ENCODE measurements around the gene LRRC57.

Gene LRRC57

GRCh38 chr15:42490671-42491538 lies 57.7 kb downstream of the LRRC57 start, which contains the start of gene ZNF106:
Gene ZNF106 (minus strand): TSS chr15:42491141. CDS start chr15:42472289, 18,852 bp downstream.
- DNase-seq (ENCODE audit: low read depth), result peak; percentile 80

DNA sequence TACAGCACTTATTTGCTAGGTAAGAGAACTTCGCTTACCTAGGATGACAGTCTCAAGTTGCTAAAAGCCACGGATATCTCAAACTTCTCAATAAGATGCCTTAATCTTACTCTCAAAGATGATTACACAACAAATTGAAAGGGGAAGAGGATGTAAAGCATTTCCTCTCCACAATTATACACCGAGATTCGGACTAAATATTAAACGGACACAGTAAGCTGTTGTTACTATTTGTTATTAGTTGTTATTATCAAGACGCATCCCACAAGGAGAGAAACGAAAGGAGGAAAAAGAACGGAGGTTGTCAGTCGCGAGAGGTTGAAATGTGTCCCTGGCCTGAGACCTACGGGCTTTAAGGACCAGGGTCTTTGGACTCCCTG lies 58.3 kb downstream of the LRRC57 start:
- no peak for DNase-seq (ENCODE audit: low read depth)
